ENCODE results near the gene FBXO44. TPM values are rescaled to one million over a fixed set of nuclear protein-coding genes. Genes with fewer than 3 reads are reported as not detected.

FBXO44 gene
- polyA plus RNA-seq, 3 donors: 1.5 to 17.8 (median 2.0) TPM

DNA sequence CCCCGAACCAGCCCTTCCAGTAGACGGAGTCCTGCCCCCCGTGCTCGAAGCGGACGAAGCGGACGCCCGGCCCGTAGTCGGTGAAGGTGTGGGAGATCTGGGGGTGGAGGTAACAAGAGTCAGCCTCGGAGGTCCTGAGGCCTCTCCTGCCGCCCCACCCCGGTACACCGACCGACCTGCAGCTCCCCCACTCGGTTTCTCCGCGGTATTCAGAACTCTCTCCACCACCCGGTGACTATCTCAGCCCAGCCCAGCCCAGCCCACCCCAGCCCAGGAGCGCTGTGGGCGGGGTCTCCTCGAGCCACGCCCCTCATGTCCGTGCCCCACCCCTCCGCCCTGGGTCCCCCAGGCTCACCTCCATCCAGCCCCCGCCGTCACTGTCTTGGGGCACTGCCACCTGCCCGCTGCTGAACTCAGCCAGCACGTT, 5.9 kb upstream of the FBXO44 start:
- Histone ChIP-seq H3K9me3 (replicated peaks in 1 of 2; ENCODE audit: control insufficient read depth in 1 of 2, insufficient read depth in 1 of 2, low read length in 2 of 2) (no peaks in the 10 kb centered on the region), H3K79me2 (ENCODE audit: insufficient read depth, low read length) (no peaks in the 10 kb centered on the region), H3K27ac (ENCODE audit: low read depth in 1 of 2, low read length in 2 of 2) (no peak overlapping the region), H3K27me3 (ENCODE audit: control insufficient read depth in 2 of 2, insufficient read depth in 2 of 2, low read length in 2 of 2) (peaks cover 5 to 43% of the 10 kb centered on the region in 2 donors), H4K20me1 (ENCODE audit: insufficient read depth, low read length) (no peaks in the 10 kb centered on the region), H3K9ac (ENCODE audit: insufficient read depth, low read length, poor library complexity, severe bottlenecking) (no peak overlapping the region), H3K4me1 (ENCODE audit: control insufficient read depth in 1 of 2, insufficient read depth in 2 of 2, low read length in 2 of 2) (peaks cover 5 to 17% of the 10 kb centered on the region in 2 donors), H3K4me2 (replicated peaks; ENCODE audit: extremely low read depth, low read length, poor library complexity, severe bottlenecking) (peak overlapping the region; percentile 6), H3K36me3 (replicated peaks in 1 of 2; ENCODE audit: control insufficient read depth in 1 of 2, insufficient read depth in 2 of 2, low read length in 2 of 2) (no peaks in the 10 kb centered on the region), H2AFZ (ENCODE audit: insufficient read depth, low read depth, low read length, poor library complexity, severe bottlenecking) (no peak overlapping the region), H3K4me3 (replicated peaks in 1 of 3; ENCODE audit: low read depth in 2 of 3, low read length in 3 of 3) (no peak overlapping the region)
- Mint-ChIP-seq H3K27ac (no peak overlapping the region), H3K9me3 (peaks cover 0 to 5% (median 0%) of the 10 kb centered on the region in 7 donors), H3K4me1 (peaks cover 18% of the 10 kb centered on the region), H3K27me3 (ENCODE audit: low read depth in 3 of 3) (peaks cover 48 to 61% (median 51%) of the 10 kb centered on the region in 3 donors), H3K36me3 (peaks cover 4 to 9% of the 10 kb centered on the region in 2 donors), H3K4me3 (peak overlapping the region in 1 of 2 donors; percentile 70)
- 27% methylated on average over 27 of the region's 30 CpGs for WGBS (ENCODE audit: insufficient coverage)
- TF ChIP-seq, protein P1, sequence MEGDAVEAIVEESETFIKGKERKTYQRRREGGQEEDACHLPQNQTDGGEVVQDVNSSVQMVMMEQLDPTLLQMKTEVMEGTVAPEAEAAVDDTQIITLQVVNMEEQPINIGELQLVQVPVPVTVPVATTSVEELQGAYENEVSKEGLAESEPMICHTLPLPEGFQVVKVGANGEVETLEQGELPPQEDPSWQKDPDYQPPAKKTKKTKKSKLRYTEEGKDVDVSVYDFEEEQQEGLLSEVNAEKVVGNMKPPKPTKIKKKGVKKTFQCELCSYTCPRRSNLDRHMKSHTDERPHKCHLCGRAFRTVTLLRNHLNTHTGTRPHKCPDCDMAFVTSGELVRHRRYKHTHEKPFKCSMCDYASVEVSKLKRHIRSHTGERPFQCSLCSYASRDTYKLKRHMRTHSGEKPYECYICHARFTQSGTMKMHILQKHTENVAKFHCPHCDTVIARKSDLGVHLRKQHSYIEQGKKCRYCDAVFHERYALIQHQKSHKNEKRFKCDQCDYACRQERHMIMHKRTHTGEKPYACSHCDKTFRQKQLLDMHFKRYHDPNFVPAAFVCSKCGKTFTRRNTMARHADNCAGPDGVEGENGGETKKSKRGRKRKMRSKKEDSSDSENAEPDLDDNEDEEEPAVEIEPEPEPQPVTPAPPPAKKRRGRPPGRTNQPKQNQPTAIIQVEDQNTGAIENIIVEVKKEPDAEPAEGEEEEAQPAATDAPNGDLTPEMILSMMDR (IDR thresholded peaks at IDR 0.05): no peak
- DNase-seq: no peak
- intact Hi-C loops (cut with micrococcal nuclease): loop anchor here in 1 of 2 donors (10.0 kb wide), 1 partner anchor 614 kb away; no protein-coding TSS in a partner anchor

DNA sequence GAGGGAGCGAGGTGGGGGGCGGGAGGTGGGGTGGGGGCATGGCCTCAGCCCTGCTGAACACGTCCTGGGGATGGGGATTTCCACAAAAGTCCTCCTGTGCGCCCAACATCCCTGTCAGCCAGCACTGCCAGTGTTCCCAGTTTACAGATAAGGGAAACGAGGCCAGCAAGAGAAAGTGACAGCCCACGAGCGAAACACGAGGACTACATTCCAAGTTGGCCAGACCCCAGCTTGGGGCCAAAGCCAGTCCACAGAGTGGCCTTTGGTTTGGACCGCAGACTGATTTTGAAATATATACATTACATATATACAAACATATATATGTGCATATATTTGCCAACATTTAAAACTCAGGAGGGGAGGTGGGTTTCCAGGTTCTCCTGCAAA, 5.4 kb upstream of the FBXO44 start:
- Histone ChIP-seq H3K79me2 (ENCODE audit: insufficient read depth, low read length) (no peaks in the 10 kb centered on the region), H3K4me3 (replicated peaks in 1 of 3; ENCODE audit: low read depth in 2 of 3, low read length in 3 of 3) (no peak overlapping the region), H3K27me3 (ENCODE audit: control insufficient read depth in 2 of 2, insufficient read depth in 2 of 2, low read length in 2 of 2) (peaks cover 5 to 48% of the 10 kb centered on the region in 2 donors), H3K9ac (ENCODE audit: insufficient read depth, low read length, poor library complexity, severe bottlenecking) (no peak overlapping the region), H3K27ac (ENCODE audit: low read depth in 1 of 2, low read length in 2 of 2) (no peak overlapping the region), H4K20me1 (ENCODE audit: insufficient read depth, low read length) (no peaks in the 10 kb centered on the region), H2AFZ (ENCODE audit: insufficient read depth, low read depth, low read length, poor library complexity, severe bottlenecking) (no peak overlapping the region), H3K9me3 (replicated peaks in 1 of 2; ENCODE audit: control insufficient read depth in 1 of 2, insufficient read depth in 1 of 2, low read length in 2 of 2) (no peaks in the 10 kb centered on the region), H3K4me2 (replicated peaks; ENCODE audit: extremely low read depth, low read length, poor library complexity, severe bottlenecking) (peak overlapping the region; percentile 6), H3K4me1 (ENCODE audit: control insufficient read depth in 1 of 2, insufficient read depth in 2 of 2, low read length in 2 of 2) (peaks cover 5 to 20% of the 10 kb centered on the region in 2 donors), H3K36me3 (replicated peaks in 1 of 2; ENCODE audit: control insufficient read depth in 1 of 2, insufficient read depth in 2 of 2, low read length in 2 of 2) (no peaks in the 10 kb centered on the region)
- H3K9me3 Mint-ChIP-seq: peaks cover 0 to 5% (median 0%) of the 10 kb centered on the region in 7 donors
- WGBS (ENCODE audit: insufficient coverage): 20% methylated on average over 6 of the region's 9 CpGs
- H3K4me1 Mint-ChIP-seq: peaks cover 18% of the 10 kb centered on the region
- intact Hi-C loops (cut with micrococcal nuclease): loop anchor here in 1 of 2 donors (10.0 kb wide), 1 partner anchor 614 kb away; no protein-coding TSS in a partner anchor
- H3K36me3 Mint-ChIP-seq: peaks cover 4 to 9% of the 10 kb centered on the region in 2 donors
- H3K4me3 Mint-ChIP-seq: peak overlapping the region in 1 of 2 donors; percentile 79
- DNase-seq: no peak
- TF ChIP-seq, protein P1 (IDR thresholded peaks at IDR 0.05): no peak
- H3K27me3 Mint-ChIP-seq (ENCODE audit: low read depth in 3 of 3): peaks cover 50 to 65% (median 53%) of the 10 kb centered on the region in 3 donors
- H3K27ac Mint-ChIP-seq: no peak overlapping the region
